ENCODE measurements around the gene PLEK.

GRCh38 chr2:68432696-68433658 is 67.9 kb downstream of the PLEK start:
- TF ChIP-seq CTCF (IDR thresholded peaks at IDR 0.05; ENCODE audit: insufficient read depth, low read depth, low read length) (no peak), EZH2 (IDR thresholded peaks at IDR 0.05; ENCODE audit: insufficient read depth, low read length) (no peak)
